HT1080 (cell line): ENCODE data around the gene C2orf74. TPM values are rescaled to one million over a fixed set of nuclear protein-coding genes. Genes with fewer than 3 reads are reported as not detected.
"Not testable (repeated sequence)": the region's sequence is repeated elsewhere in the genome, so short reads cannot be mapped to it uniquely, and the experiment has no call there.

Experiments used
- DNase-seq: peaks from one replicate; pipeline ENCODE4 v3.0.0-alpha.2; 2015; ENCODE audit warnings: low read depth
- polyA plus RNA-seq, 2 experiments: library from polyadenylated mRNA; depleted of rRNA; stranded (reverse); fragments of >200 nt; gene quantifications; 2 replicates each; pipeline ENCODE4 v1.2.3, GENCODE V29; 2015
- total RNA-seq: library from RNA; depleted of rRNA; stranded (reverse); fragments of >200 nt; shearing (Covaris generic); gene quantifications from 2 replicates; pipeline ENCODE4 v1.2.3, GENCODE V29; 2014; rRNA removed

Gene C2orf74
- total RNA-seq, result 29.8 and 30.5 TPM in 2 replicates
- polyA plus RNA-seq (2015; cell fraction: cytosol; rRNA removed), result 44.3 and 46.4 TPM in 2 replicates
- polyA plus RNA-seq (2015; cell fraction: nucleus; rRNA removed), result 16.9 and 17.2 TPM in 2 replicates

- no peak for DNase-seq
Observed at GRCh38 chr2:61161888-61162287, at the start of gene C2orf74. Gene C2orf74 (plus strand): TSS chr2:61162188. CDS start chr2:61162515, 327 bp downstream.

- no peak for DNase-seq
Observed at GRCh38 chr2:61114147-61114546, 47.8 kb upstream of the C2orf74 start.

GRCh38 chr2:61116302-61116701 lies 45.7 kb upstream of the C2orf74 start:
- no peak for DNase-seq

DNA sequence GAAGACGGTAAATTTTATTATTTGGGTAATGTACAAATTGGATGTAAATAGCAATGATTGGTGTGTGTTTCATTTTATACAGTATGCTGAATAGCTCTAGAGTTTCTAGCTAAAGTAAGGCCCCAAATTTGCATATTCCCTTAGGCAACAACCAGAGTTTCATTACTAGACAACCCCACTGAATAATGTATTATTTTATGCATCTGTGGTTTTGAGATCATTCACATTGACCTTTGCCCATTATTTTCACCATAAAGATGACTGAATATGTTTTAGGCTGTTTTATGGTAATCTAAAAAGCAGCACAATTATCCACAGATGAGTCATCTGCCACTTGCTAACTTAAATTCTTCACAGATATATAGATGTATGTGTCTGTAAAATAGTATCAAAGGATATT lies 44.5 kb upstream of the C2orf74 start:
- no peak for DNase-seq

DNA sequence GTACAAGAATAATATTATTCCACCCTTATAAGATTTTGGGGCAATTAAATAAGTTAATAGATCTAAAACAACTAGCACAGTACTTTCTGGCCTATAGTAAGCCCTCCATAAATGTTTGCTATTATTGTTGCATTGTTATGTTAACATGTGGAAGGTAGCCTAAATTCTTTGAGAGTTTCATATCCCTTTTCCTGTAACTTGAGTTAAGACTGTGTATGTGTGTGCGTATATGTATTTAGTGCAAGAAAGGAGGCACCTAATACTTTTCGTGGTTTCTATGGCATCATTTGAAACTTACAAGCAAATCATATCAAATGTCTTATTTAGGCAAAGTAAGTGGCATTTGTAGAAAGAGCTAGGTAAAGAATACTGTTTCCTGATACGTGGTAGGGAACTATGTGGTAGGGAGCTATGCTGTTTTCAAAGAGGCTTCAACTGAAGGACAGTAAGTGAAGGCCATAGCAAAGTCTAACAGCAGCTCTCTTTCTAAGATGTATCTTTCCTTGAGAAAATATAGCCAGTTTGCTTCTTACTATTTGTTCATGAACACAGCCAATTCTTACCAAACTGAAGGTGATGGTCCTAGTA lies 36.8 kb upstream of the C2orf74 start:
- no peak for DNase-seq

GRCh38 chr2:61125798-61126197 lies 36.2 kb upstream of the C2orf74 start:
- DNase-seq, result no peak

GRCh38 chr2:61128122-61128521 lies 33.9 kb upstream of the C2orf74 start:
- DNase-seq, result not testable (repeated sequence)

DNA sequence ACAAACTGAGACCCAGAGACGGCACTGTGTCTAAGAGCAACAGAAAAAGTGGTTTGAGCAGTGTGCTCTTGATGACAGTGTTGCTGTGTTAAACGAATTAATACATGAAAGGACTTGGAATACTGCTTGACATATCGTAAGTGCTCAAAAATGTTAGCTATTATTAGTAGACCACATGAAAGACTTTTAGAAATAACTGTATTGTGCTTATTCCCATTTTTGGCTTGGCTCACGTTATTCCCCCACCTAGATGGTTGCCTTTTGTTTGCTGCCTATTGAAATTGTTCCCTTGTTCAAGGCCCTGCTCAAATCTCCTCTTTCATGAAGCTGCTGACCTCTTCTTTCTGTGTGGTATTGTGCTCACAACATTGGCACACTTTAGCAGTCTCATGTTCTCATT lies 27.8 kb upstream of the C2orf74 start:
- no peak for DNase-seq

DNA sequence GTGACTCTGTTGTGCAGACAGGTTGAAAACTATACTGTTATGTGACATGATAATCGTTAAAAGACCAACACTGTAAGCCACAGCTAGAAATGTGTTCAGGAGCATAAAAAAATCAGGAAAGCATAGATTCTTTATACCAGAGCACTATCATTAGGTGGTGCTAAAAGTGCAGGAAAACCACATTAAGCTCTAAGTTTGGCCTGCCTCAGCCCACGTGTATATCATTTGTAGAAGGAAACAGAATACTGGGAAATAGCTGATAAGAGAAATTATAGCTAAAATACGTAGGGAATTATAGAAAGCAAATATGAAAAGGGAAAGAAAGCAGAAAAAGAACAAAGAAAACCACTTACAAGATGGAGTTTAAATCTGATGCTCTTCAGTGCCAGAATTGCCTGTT lies 26.5 kb upstream of the C2orf74 start:
- peak; percentile 47 for DNase-seq

DNA sequence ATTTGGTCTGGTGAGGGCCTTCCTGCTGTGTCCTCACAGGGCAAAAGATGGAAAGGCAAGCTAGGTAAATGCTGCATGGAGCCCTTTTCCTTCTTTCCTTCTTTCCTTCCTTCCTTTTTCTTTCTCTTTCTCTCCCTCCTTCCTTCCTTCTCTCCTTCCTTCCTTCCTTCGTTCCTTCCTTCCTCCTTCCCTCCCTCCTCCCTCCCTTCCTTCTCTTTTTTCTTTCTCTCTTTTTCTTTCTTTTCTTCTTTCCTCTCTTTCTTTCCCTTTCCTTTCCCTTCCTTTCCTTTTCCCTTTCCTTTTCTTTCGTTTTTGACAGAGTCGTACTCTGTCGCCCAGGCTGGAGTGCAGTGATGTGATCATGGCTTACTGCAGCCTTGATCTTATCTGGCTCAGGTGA lies 23.1 kb upstream of the C2orf74 start:
- DNase-seq, result no peak

- no peak for DNase-seq
Observed at GRCh38 chr2:61141151-61141550, 20.8 kb upstream of the C2orf74 start.

GRCh38 chr2:61144697-61145268 lies 17.2 kb upstream of the C2orf74 start:
- DNase-seq, result peak; percentile 96

DNA sequence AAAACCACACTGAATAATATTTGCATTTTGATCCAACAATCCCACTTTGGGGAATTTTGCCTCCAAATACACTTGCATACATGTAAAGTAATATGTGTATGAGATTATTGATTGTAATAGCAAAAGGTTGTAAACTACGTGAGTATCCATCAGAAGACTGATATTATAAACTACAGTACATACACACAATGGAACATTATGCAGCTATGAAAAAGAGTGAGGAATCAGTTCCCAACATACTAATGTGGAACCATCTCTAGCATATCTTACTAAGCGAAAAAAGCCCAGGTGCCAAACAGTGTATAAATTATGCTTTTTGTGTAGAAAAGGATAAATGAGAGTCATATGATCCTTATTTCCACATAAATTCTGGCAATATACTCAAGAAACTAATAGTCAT lies 16.0 kb upstream of the C2orf74 start:
- DNase-seq, result no peak

DNA sequence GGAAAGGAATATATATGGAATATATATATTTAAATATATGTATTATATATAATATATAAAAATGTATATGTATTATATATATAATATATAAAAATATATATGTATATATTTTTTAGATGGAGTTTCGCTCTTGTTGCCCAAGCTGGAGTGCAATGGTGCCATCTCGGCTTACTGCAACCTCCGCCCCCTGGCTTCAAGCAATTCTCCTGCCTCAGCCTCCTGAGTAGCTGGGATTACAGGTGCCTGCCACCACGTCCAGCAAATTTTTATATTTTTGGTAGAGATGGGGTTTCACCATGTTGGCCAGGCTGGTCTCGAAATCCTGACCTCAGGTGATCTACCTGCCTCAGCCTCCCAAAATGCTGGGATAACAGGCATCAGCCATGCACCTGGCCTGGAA lies 13.9 kb upstream of the C2orf74 start:
- DNase-seq, result not testable (repeated sequence)

DNA sequence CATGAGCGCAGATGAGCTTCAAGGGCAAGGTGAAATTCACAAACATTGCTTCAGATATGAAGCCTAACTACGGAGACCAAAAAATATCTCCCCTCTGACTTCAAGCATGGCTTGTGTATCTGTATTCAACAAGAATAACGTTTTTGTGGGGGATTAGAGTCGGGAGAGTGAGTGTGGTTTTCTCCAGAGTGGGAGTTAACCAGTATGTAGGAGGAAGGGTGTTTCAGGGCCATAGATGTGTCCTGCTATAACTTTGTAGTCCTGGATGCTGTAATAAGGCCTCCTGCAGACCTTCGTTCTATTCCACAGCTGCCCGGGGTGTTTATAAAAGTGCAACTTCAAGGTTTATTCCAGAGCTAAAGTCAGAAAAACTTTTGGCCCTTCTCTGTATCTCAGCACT lies 12.9 kb upstream of the C2orf74 start:
- no peak for DNase-seq

GRCh38 chr2:61151436-61151835 lies 10.6 kb upstream of the C2orf74 start:
- peak; percentile 63 for DNase-seq

DNA sequence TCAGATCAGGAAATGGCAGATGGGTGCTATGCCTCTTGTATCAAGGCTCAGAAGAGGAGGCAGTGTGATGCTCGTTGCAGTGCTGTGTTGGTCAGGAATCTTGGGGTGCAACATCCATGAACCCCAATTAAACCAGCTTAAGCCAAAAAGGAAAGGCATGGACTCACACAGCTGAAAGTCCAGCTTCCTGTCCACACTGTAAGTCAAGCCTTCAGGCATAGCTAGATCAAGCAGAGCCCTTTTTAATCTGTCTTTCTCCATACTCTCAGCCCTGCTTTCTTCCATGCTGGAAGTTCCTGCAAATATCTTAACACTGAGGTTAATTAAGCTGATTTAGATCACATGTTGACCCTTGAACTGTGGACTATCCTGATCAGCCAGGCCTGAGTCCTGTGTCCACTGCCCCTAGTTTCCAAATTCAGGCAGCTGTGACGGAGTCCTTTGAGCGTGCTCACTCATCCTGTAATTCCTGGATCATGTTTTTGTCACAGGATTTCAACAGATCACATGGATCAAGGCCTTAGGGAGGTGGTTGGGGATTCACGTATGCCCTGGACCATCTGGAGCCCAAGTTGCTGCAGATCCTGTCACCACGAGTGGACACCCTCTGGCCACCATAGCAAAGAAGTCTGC lies 4.5 kb upstream of the C2orf74 start:
- DNase-seq, result no peak

GRCh38 chr2:61158356-61158955 lies 3.5 kb upstream of the C2orf74 start:
- no peak for DNase-seq

- no peak for DNase-seq
Observed at GRCh38 chr2:61162721-61163120, 733 bp downstream of the C2orf74 start.

DNA sequence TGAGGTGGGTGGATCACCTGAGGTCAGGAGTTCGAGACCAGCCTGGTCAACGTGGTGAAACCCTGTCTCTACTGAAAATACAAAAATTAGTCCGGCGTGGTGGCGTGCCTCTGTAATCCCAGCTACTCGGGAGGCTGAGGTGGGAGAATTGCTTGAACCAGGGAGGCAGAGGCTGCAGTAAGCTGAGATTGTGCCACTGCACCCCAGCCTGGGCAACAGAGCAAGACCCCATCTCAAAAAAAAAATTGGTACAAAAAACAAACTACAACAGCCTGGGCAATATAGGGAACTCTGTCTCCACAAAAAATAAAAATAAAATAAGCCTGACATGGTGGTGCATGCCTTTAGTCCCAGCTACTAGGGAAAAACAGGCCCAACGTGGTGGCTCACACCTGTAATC lies 3.1 kb downstream of the C2orf74 start:
- not testable (repeated sequence) for DNase-seq

- no peak for DNase-seq
Observed at GRCh38 chr2:61165946-61166345, 4.0 kb downstream of the C2orf74 start.

- DNase-seq, result no peak
Observed at GRCh38 chr2:61167579-61167978, 5.6 kb downstream of the C2orf74 start.
